RWPE1 (cell line): ENCODE results near the gene GRID1.

Source experiments
- CTCF ChIA-PET: fragments of 350-600 bp; sonication (Branson Sonifier 250); formaldehyde crosslinking; extraction: SDS; loops from one replicate; lab custom pipeline; 2021; lab: Yijun Ruan, JAX
- POLR2A ChIA-PET: fragments of 400-600 bp; formaldehyde crosslinking; extraction: SDS; loops from one replicate; lab custom pipeline; 2020; ENCODE audit warnings: antibody characterized with exemption; ENCODE audit not compliant: low non-redundant PET; lab: Yijun Ruan, JAX
- DNase-seq: peaks from one replicate; pipeline ENCODE4 v3.0.0; 2012; ENCODE audit warnings: low spot score
- H3K27ac ChIP-seq: fragments of 450-650 bp; 2 replicates; pipeline ENCODE4 v1.5.1; 2017
- CTCF ChIP-seq: fragments of 450-650 bp; conservative IDR thresholded peaks from 2 replicates; pipeline ENCODE4 v1.5.1; 2017; ENCODE audit warnings: low read depth, mild to moderate bottlenecking

Gene GRID1

DNA sequence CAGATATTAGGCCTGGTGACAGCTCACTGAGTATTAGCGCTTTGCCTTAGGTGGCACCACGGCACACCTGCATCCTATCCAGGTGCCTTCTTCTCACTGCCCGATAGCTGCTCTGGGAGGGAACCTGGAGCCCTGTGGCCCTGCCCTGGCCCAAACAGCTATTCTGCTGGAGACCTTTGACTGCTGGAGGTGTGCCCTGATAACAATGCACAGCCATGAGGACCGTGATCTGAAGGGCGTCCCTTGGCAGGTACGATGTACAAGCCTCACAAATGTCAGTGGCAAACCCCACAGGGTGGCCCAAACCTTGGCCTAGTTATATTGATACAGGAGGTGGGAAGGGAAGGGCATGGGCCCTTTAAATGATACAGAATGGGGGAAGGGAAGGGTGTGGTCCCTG, 259.5 kb downstream of the GRID1 start:
- TF ChIP-seq CTCF, result no peak
- ChIA-PET CTCF (no interaction called here), POLR2A (no interaction called here)
- H3K27ac ChIP-seq, result no peak overlapping the region
- DNase-seq, result no peak

GRCh38 chr10:86106616-86107015, 260.0 kb downstream of the GRID1 start:
- no peak for DNase-seq
- CTCF ChIA-PET, result no interaction called here
- POLR2A ChIA-PET, result no interaction called here
- no peak for TF ChIP-seq CTCF
- H3K27ac ChIP-seq, result no peak overlapping the region

DNA sequence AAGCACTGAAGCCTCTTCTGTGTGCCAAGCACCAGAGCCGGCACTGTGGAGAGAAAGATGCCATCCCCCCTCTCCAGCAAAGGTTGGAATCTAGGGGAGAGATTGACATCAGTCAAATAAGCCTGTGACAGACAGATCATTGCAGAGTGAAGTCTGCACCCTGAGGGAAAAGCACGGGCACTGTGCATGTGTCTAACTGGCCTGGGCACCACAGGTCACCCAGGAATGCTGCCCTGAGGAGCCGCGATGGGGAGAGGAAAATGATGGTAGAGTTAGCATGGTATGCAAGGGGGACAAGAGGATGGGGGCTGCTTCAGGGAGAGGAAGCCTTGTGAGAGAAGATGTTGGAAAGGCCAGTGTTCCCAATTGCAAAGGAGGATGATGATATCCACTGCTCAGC, 261.0 kb downstream of the GRID1 start:
- no peak overlapping the region for H3K27ac ChIP-seq
- TF ChIP-seq CTCF, result no peak
- DNase-seq, result no peak
- ChIA-PET POLR2A (no interaction called here), CTCF (no interaction called here)

- no peak for DNase-seq
- ChIA-PET POLR2A (no interaction called here), CTCF (no interaction called here)
- no peak for TF ChIP-seq CTCF
- no peak overlapping the region for H3K27ac ChIP-seq
These were observed 261.4 kb downstream of the GRID1 start for GRCh38 chr10:86105181-86105580.

DNA sequence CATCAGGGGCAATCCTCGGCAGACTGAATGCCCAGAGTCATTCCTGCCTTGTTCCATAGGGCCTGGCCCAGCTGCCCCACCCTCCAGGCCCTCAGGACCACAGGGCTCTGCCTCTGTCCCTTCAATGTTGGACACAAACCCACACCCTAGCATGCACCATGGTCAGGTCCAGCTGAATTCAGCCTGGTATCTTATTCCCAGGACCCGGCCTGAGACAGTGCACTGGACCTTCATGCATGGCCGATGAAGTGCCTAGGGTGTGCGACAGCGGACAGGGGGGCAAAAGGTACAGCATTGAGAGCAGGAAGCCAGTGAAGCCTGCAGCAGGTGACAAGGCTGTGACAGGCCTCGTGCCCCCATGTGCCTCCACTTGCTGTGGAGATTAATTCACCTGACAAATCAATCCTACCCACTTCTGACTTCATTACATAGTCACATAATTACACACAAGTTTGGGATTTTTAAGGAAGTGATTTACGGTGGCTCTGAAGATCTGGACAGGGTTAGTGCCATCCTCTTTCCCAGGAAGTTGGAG, 261.9 kb downstream of the GRID1 start:
- no peak overlapping the region for H3K27ac ChIP-seq
- CTCF ChIA-PET, result no interaction called here
- no peak for DNase-seq
- POLR2A ChIA-PET, result no interaction called here
- no peak for TF ChIP-seq CTCF

GRCh38 chr10:86104156-86104555, 262.4 kb downstream of the GRID1 start:
- ChIA-PET CTCF (no interaction called here), POLR2A (no interaction called here)
- DNase-seq, result no peak
- H3K27ac ChIP-seq, result no peak overlapping the region
- TF ChIP-seq CTCF, result no peak
